NCI-H510A (cell line): ENCODE results near the gene OSBPL7.
A peak's percentile ranks its signal among the peaks of the same experiment; 100 is the strongest.

Experiments
- DNase-seq: peaks from one replicate; lab custom pipeline; 2025; lab: John Stamatoyannopoulos, UW

Gene OSBPL7

DNA sequence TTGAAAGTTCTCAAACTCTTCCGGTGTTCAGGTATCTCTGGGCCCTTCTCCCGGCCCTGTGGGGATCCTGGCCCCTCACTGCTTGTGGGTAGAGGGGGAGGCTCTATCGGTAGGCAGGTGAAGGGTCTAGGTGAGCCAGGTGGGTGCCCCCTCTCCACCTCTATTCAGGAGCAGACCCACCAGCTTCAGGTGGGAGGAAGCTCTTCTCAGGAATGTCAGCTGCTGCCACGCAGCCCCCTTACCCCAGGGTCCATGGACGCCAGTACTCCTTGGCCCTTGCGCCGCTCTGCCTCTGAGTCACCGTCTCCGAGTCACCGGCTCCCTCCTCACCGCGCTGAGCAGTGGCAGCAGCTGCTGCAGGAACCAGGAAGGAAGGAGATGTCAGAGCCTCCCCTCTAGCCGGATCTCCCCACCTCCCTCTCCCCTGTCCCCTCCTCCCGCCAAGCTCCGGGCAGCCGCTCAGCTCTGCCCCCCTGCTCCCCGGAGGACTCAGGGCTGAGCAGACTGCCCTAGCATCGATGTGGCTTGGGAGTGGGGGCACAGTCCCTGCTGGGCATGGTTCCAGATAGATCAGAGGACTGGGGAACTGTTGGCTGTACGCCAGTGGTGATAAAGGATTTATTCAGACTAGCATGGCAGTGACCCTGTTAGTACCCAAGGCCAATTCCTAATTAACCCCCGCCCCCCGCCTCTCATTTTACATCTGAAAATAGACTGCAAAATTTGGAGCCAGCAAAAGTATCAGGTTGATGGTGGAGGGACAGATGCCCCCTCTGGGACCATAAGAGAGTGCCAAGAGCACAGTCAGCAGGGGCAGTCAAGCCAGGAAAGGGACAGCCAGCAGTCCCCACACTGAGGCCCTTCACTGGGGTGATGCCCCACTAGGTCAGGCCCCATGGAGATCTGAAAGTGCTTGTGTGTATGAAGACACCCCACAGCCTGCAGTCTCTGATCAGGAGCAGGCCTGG lies at the start of gene OSBPL7:
OSBPL7 (minus strand) TSS at position 371 of the 968 bp plus-strand sequence. CDS start 1,516 bp downstream, outside the sequence.
- DNase-seq = peak; percentile 91

DNA sequence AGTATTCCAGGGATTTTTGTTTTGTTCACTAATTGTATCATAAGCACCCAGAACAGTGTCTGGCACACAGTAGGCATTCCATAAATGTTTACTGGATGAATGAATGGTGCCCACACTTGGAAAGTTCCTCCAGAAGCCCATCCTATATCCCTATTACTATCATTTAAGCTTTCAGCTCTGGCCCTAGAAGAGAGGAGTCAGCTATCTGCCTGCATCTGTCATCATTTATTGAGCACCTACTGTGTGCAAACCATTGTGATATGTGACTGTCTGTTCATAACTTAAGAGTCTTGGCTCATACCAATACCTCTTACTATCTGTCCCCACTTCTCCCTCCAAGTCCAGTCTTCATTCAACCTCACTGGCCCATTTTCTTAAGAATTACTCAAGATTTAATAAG lies 49.5 kb upstream of the OSBPL7 start:
- no peak for DNase-seq

DNA sequence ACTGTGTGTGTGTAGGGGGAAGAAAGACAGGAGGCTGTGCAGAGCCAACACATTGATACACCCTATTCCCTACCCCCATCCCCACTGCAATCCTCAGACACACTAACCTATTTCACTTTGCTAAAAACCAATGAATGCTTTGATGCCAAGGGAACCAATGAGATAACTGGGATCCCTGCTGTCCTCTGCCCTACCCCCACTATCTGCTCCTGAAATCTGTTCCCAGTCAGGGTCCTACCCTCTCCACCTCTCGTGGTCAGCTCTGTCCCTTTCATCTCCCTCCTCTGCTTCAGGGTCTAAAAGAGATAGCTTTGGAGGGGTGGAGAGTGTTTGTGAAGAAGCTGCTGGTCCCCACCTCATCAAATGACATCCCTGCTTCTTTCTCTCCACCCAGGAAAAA lies 48.5 kb upstream of the OSBPL7 start:
- no peak for DNase-seq

GRCh38 chr17:47869114-47869513 lies 47.5 kb upstream of the OSBPL7 start:
- DNase-seq = no peak

DNA sequence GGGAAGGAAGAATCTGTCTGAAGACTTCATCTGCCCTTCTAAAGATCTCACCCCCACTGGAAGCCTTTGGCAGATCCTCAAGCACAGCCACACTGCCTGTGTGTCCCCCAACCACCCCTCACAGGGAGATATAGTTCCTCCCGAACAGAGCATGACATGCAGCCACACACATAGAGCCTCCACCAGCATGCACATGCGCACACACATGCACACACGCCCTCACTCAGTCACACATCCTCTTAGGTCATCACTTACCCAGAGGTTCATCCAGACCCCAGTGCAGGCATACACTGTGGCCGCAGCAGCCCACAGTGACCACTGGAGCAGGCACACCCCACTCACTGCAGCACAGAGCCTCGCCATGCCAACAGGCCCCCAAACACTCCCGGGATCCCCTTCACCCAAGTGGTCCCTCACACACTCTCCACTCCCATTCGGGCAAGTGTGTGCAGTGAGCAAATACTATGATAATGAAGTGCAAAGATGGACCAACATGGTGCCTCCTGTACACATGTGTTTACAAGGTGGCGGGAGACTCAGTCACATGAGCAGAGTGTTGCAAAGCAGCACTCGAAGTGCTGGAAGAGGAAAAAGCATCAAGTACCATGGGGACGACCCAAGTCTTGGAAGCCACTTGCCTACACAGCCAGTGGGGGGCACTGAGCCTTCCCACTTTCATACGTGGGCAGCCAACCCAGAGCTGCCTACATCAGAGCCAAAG lies 46.4 kb upstream of the OSBPL7 start:
- DNase-seq = no peak

- DNase-seq = no peak
Measured at GRCh38 chr17:47866941-47867340, 45.3 kb upstream of the OSBPL7 start.

DNA sequence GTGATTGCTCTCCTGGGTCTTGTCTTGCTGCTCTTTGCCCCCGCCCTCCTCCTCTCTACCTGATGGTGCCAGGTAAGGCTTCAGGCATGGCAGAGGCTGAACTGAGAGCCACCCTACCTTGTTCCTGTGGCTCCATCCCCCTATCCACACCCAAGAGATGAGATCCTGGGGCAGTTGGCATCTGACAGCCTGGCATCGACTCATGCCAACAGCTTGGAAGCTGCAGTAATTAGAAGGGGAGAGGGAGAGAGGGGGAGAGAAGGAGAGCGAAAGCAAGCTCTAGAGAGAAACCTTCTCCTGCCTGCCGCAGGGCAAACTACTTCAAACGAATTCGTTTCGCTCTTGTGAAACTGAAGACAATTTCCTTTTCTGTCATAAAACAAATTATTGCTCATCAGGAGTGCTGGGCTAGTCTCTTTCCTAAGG lies 43.2 kb upstream of the OSBPL7 start:
- no peak for DNase-seq

GRCh38 chr17:47862621-47863440 lies 41.2 kb upstream of the OSBPL7 start:
- DNase-seq = no peak

DNA sequence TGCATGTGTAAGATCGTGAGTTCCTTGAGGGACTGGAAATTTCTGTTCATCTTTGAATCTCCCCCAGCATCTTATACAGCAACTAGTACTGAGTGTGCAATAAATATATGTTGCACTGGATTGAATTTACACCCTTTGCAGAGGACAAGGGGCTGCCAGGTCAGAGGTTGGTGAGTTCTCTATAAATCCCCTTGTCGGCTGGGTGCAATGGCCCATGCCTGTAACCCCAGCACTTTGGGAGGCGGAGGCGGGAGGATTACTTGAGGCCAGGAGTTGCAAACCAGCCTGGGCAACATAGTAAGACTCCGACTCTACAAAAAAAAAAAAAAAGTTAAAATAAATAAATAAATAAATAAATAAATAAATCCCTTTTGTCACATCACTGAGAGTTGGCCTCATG lies 38.8 kb upstream of the OSBPL7 start:
- no peak for DNase-seq

DNA sequence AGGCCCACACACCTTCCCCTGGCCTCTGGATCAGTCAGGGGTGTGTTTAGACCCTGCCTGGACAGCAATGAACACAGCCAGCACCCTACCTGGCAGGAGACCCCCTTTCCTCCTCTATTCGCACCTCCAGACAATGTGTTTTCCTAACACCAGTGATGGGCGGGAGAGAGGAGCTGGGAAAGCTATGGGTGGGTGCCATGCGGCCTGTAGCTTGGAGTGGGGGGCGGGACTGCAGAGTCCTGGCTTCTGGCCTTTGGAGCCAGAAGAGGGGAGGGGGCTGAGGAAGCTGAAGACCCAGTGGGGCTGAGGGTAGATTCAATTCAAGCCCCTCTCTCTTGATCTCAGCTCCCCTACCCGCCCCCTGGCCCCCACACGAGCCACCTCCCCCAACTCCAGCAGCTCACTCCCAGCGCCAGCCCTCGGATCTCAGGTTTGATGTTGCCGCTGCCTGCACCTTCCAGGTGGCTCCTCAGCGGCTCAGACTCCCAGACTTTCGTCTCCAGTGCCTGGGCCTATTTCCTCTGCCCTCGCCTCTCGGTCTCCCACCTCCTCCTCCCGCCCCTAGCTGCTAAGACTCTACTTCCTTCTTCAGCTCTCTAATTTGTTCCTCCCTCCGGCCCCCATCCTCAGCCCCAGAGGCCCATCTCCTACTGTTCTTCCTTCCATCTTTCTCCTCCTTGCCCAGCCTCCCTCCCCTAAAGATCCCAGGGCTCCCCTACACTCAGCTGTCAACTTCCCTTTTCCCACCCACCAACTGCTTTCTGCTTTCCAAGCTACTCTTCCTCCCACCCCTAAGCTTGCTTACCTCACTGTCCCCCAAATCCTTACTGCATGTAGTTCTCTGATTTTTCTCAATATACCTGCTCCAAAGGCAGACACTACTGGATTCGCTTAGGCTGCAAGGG lies 36.2 kb upstream of the OSBPL7 start:
- DNase-seq = no peak

DNA sequence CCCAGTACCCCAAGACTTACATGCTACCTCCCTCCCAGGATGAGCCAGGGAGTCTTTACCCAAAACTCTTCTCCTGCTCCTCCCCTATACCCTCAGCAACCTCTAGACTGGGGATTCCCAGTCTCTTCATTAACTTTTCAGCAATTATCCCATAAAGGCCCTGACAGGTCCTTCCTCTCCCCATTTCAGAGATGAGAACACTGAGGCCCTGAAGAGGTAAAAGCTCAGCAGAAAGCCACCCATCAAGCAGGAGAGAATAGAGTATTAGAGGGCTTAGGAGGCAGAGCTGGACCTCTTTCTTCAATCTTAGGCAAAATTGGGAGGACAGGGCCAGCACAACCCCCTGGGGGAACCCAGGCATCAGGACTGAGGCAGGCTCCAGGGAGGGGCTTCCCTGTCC lies 35.2 kb upstream of the OSBPL7 start:
- no peak for DNase-seq

- DNase-seq = no peak
Measured at GRCh38 chr17:47855737-47856136, 34.1 kb upstream of the OSBPL7 start.

DNA sequence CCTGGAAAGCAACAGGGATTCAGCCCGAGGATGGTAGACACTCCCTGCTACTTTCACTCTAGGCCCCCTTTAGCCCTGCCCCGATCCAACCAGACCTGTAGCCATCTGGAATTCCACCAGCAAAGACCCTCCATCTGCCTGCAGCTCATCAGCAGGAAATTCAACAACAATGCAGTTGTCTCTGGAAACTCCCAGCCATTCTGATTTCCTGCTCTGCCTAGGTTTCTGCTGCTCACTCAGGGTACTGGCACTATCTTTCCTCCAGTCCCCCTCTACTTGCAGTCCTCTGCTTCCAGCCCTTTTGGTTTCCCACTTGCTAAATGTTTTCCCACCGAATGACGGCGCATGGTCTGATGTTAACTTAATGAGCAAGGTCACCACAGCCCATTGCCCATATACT lies 32.0 kb upstream of the OSBPL7 start:
- DNase-seq = no peak

- DNase-seq = no peak
Measured at GRCh38 chr17:47852113-47852949, 30.7 kb upstream of the OSBPL7 start.

DNA sequence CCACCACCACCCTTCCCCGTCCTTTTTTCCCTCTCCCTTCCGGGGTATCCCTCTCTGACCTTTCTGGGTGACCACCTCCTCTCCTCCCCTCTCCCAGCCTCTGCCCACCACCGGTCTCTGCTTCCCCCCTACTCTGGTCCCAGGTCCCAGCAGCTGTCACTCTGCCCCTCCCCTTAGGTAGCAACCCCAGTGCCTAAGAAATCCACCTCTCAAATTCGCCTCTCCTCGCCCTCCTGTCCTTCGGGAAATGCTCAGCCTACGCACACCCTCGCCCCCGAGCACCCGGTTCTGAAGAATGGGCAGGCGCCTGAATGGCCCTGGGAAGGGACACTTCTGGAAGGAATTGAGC lies 30.1 kb upstream of the OSBPL7 start:
- DNase-seq = no peak

DNA sequence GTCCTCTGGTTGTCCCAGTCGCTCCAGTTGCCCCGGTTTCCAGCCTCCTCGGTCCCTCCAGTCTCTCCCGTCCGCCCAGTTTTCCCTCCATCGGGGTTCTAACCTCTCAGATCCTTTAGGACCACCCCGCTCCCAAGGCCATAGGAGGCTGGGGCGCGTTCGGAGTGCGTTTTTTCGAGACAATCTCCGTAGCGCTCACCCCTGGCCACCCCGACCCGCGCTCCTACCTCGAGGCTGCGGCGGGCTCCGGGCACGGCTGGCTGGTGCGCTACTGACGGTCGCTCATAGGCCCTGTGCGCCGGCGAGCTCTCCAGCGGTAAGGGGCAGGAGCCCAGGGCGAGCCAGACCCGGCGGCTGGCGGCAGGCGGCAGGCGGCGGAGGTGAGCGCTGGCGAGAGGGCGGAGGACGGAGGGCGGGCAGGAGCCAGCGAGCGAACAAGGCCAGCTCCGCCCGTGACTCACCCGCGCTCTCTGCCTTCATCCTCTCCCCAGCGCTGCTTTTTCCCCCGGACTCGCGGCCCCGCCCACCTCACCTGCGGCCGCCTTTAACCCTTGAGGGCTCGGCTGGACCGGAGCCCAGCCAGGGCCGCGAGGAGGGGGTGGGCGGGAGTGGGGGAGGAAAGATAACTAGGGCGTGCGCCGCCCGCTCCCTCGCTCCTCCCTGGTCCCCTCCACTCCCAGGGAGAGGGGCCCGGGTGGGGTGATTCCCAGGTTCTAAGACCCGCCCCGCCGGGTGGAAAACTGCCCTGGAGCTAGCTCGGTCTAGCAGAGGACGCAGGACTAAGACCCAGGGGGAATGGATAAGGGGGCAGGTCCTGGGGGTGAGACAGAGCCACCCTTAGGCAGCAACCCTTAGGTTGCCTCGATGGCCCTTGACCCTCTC lies 29.3 kb upstream of the OSBPL7 start, which contains the start of gene SP6:
SP6 (minus strand) TSS at position 472 of the 882 bp plus-strand sequence. CDS start 2,734 bp downstream, outside the sequence.
- peak; percentile 94 for DNase-seq

- no peak for DNase-seq
Measured at GRCh38 chr17:47850373-47850691, 28.7 kb upstream of the OSBPL7 start.

GRCh38 chr17:47848198-47848513 lies 26.6 kb upstream of the OSBPL7 start:
- DNase-seq = no peak
